Right lobe of liver (tissue), 4 donors: ENCODE measurements around the gene SPON2.

Source experiments
- POLR2A ChIP-seq: fragments of 450-650 bp; IDR thresholded peaks from one replicate; pipeline ENCODE4 v1.6.1; 2017; ENCODE audit warnings: antibody characterized with exemption, mild to moderate bottlenecking
- TF ChIP-seq, protein P1 (sequence below), 4 donors: fragments of 200-600 bp in 3 of 4; fragments of 450-650 bp in 1 of 4; IDR thresholded peaks; one replicate each; pipeline versions ENCODE4 v1.5.1 to v1.8.0; 2016 to 2022; ENCODE audit warnings: antibody characterized with exemption in 4 of 4, mild to moderate bottlenecking in 2 of 4
- donor health status: DM: no; HTN: no; CAD: no.
- donor health status: DM: no; HTN: no; CAD: no.
- donor health status: DM: no; HTN: yes; CAD: no.

DNA sequence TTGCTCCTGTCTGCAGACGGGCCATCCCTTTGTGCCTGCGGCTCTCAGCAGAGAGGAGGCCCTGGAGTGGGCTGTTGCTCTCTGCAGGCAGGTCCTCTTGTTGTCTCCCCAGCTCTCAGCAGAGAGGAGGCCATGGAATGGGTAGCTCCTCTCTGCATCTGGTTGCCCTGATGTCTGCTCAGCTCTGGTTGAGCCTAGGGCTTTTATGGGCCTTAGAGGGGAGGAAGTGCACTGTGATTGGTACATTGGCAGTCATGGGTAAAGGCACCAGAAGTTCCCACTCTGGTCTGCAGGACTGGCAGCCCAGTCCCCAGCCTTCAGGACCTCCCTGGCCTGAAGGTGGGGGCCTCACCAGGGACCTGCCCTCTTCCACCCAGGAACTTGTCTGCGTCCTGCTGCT, 21.5 kb downstream of the SPON2 start:
- TF ChIP-seq, protein P1, sequence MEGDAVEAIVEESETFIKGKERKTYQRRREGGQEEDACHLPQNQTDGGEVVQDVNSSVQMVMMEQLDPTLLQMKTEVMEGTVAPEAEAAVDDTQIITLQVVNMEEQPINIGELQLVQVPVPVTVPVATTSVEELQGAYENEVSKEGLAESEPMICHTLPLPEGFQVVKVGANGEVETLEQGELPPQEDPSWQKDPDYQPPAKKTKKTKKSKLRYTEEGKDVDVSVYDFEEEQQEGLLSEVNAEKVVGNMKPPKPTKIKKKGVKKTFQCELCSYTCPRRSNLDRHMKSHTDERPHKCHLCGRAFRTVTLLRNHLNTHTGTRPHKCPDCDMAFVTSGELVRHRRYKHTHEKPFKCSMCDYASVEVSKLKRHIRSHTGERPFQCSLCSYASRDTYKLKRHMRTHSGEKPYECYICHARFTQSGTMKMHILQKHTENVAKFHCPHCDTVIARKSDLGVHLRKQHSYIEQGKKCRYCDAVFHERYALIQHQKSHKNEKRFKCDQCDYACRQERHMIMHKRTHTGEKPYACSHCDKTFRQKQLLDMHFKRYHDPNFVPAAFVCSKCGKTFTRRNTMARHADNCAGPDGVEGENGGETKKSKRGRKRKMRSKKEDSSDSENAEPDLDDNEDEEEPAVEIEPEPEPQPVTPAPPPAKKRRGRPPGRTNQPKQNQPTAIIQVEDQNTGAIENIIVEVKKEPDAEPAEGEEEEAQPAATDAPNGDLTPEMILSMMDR (IDR thresholded peaks at IDR 0.05) = no peak
- TF ChIP-seq POLR2A = no peak
